Erythroblast (primary cell): Measurements from ENCODE around the gene RAF1.

ENCODE experiments used
- GATA1 ChIP-seq: IDR thresholded peaks from 2 replicates; pipeline ENCODE4 v1.6.1; 2011; ENCODE audit warnings: low read depth, mild to moderate bottlenecking, control low read depth, low read length, moderate library complexity
- POLR2A ChIP-seq: IDR thresholded peaks from 2 replicates; pipeline ENCODE4 v1.6.1; 2011; ENCODE audit warnings: mild to moderate bottlenecking, low read length

- TF ChIP-seq POLR2A (no peak), GATA1 (no peak)
Measured at GRCh38 chr3:12624056-12624455, 39.9 kb downstream of the RAF1 start.
